MCF 10A (cell line): ENCODE results near the gene FGF8. TPM values are rescaled to one million over a fixed set of nuclear protein-coding genes. Genes with fewer than 3 reads are reported as not detected.

ENCODE experiments used
- BruUV-seq: library from RNA; stranded (reverse); fragments of 400-500 nt; replicated peaks from 2 replicates; lab custom pipeline; 2021; lab: Mats Ljungman, UMichigan
- CTCF ChIA-PET: fragments of 300-600 bp; sonication (Branson Sonifier 250); formaldehyde crosslinking; extraction: SDS; loops from one replicate; lab custom pipeline; 2021; ENCODE audit warnings: antibody characterized with exemption, inconsistent platforms; lab: Yijun Ruan, JAX
- POLR2A ChIA-PET: fragments of 300-600, 350-650 bp; sonication (Branson Sonifier 250); formaldehyde crosslinking; extraction: SDS; loops from one replicate; lab custom pipeline; 2020; ENCODE audit warnings: antibody characterized with exemption, inconsistent platforms; lab: Yijun Ruan, JAX
- DNase-seq: peaks from one replicate; pipeline ENCODE4 v3.0.0-alpha.2; 2018; ENCODE audit not compliant: unreplicated experiment
- H3K27ac Mint-ChIP-seq: one replicate; pipeline ENCODE4 v1.8.0; 2022; ENCODE audit warnings: mild to moderate bottlenecking, low read depth, mixed read lengths; ENCODE audit not compliant: unreplicated experiment
- H3K27me3 Mint-ChIP-seq: one replicate; pipeline ENCODE4 v1.8.0; 2022; ENCODE audit warnings: mixed read lengths; ENCODE audit not compliant: insufficient read depth, unreplicated experiment
- H3K36me3 Mint-ChIP-seq: one replicate; pipeline ENCODE4 v1.8.0; 2022; ENCODE audit warnings: mild to moderate bottlenecking, moderate library complexity, mixed read lengths; ENCODE audit not compliant: insufficient read depth, unreplicated experiment
- H3K4me1 Mint-ChIP-seq: one replicate; pipeline ENCODE4 v1.8.0; 2022; ENCODE audit warnings: mixed read lengths; ENCODE audit not compliant: insufficient read depth, unreplicated experiment
- H3K4me3 Mint-ChIP-seq: one replicate; pipeline ENCODE4 v1.8.0; 2022; ENCODE audit warnings: mild to moderate bottlenecking, moderate library complexity, mixed read lengths; ENCODE audit not compliant: unreplicated experiment
- H3K9me3 Mint-ChIP-seq: one replicate; pipeline ENCODE4 v1.8.0; 2022; ENCODE audit warnings: mixed read lengths; ENCODE audit not compliant: unreplicated experiment
- CTCF ChIP-seq: fragments of 200-600 bp; IDR thresholded peaks from one replicate; pipeline ENCODE4 v1.8.0; 2022; ENCODE audit warnings: antibody characterized with exemption, mild to moderate bottlenecking; ENCODE audit not compliant: unreplicated experiment
- intact Hi-C: fragments of 100-400 bp; cut with micrococcal nuclease; formaldehyde crosslinking; loops from 2 replicates; pipeline ENCODE4 v1.14.1; 2022
- total RNA-seq: library from RNA; stranded (reverse); gene quantifications from 2 replicates; pipeline ENCODE4 v1.2.3, GENCODE V29; 2022

FGF8 gene
- total RNA-seq, 1 experiment from 2014 or later = not detected

- DNase-seq = peak; percentile 71
- peak; percentile 97 for TF ChIP-seq CTCF
- H3K27me3 Mint-ChIP-seq = no peaks in the 10 kb centered on the region
- H3K36me3 Mint-ChIP-seq = peaks cover 45% of the 10 kb centered on the region
- BruUV-seq = no TSS peak
- ChIA-PET POLR2A (interaction anchor here (0.6 to 6.2 kb wide), 7 partner anchors 15 to 738 kb away, joined by 3 to 58 read pairs (median 4); partner anchors contain the start of gene OGA), CTCF (interaction anchor here (0.5 to 5.5 kb wide), 58 partner anchors 9 to 1800 kb away, joined by 3 to 47 read pairs (median 4); partner anchors contain the start of genes OGA and POLL)
- H3K4me3 Mint-ChIP-seq = peak overlapping the region; percentile 33
- H3K9me3 Mint-ChIP-seq = no peaks in the 10 kb centered on the region
- intact Hi-C loops = loop anchor here (1.0 to 5.0 kb wide), 5 partner anchors 179 to 619 kb away; no protein-coding TSS in a partner anchor
- no peak overlapping the region for H3K27ac Mint-ChIP-seq
- H3K4me1 Mint-ChIP-seq = peaks cover 28% of the 10 kb centered on the region
These were observed 5.1 kb upstream of the FGF8 start for GRCh38 chr10:101780818-101781654.

- BruUV-seq = no TSS peak
- no peak overlapping the region for H3K27ac Mint-ChIP-seq
- H3K36me3 Mint-ChIP-seq = peaks cover 37% of the 10 kb centered on the region
- intact Hi-C loops = loop anchor here (2.0 to 5.0 kb wide), 3 partner anchors 292 to 618 kb away; no protein-coding TSS in a partner anchor
- peaks cover 28% of the 10 kb centered on the region for H3K4me1 Mint-ChIP-seq
- ChIA-PET POLR2A (interaction anchor here (1.1 to 5.4 kb wide), 2 partner anchors 38 to 567 kb away, joined by 3 to 56 read pairs; partner anchors contain the start of gene OGA), CTCF (interaction anchor here (0.6 to 5.5 kb wide), 27 partner anchors 8 to 1800 kb away, joined by 3 to 47 read pairs (median 4); partner anchors contain the start of gene OGA)
- no peaks in the 10 kb centered on the region for H3K27me3 Mint-ChIP-seq
- DNase-seq = no peak
- no peak overlapping the region for H3K4me3 Mint-ChIP-seq
- no peak for TF ChIP-seq CTCF
- H3K9me3 Mint-ChIP-seq = no peaks in the 10 kb centered on the region
These were observed 4.4 kb upstream of the FGF8 start for GRCh38 chr10:101780187-101780817.

GRCh38 chr10:101779544-101780186 lies 3.8 kb upstream of the FGF8 start:
- BruUV-seq = no TSS peak
- Mint-ChIP-seq H3K4me1 (peaks cover 25% of the 10 kb centered on the region), H3K4me3 (no peak overlapping the region), H3K36me3 (peaks cover 31% of the 10 kb centered on the region), H3K27me3 (peaks cover 4% of the 10 kb centered on the region), H3K27ac (no peak overlapping the region), H3K9me3 (no peaks in the 10 kb centered on the region)
- CTCF ChIA-PET = interaction anchor here (0.6 to 5.5 kb wide), 6 partner anchors 14 to 777 kb away, joined by 3 to 31 read pairs (median 10); partner anchors contain the start of gene OGA
- no peak for DNase-seq
- POLR2A ChIA-PET = no interaction called here
- intact Hi-C loops = loop anchor here (2.0 to 5.0 kb wide), 3 partner anchors 293 to 617 kb away; no protein-coding TSS in a partner anchor
- peak; percentile 42 for TF ChIP-seq CTCF
